HG03342 (cell line): ENCODE measurements around the gene GPR27.

Experiments
- ATAC-seq: cut with Tn5 transposase; IDR thresholded peaks from one replicate; pipeline ENCODE4 v1.9.1; 2021; ENCODE audit warnings: mild to moderate bottlenecking, moderate library complexity; ENCODE audit not compliant: unreplicated experiment

The GPR27 gene, protein sequence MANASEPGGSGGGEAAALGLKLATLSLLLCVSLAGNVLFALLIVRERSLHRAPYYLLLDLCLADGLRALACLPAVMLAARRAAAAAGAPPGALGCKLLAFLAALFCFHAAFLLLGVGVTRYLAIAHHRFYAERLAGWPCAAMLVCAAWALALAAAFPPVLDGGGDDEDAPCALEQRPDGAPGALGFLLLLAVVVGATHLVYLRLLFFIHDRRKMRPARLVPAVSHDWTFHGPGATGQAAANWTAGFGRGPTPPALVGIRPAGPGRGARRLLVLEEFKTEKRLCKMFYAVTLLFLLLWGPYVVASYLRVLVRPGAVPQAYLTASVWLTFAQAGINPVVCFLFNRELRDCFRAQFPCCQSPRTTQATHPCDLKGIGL

DNA sequence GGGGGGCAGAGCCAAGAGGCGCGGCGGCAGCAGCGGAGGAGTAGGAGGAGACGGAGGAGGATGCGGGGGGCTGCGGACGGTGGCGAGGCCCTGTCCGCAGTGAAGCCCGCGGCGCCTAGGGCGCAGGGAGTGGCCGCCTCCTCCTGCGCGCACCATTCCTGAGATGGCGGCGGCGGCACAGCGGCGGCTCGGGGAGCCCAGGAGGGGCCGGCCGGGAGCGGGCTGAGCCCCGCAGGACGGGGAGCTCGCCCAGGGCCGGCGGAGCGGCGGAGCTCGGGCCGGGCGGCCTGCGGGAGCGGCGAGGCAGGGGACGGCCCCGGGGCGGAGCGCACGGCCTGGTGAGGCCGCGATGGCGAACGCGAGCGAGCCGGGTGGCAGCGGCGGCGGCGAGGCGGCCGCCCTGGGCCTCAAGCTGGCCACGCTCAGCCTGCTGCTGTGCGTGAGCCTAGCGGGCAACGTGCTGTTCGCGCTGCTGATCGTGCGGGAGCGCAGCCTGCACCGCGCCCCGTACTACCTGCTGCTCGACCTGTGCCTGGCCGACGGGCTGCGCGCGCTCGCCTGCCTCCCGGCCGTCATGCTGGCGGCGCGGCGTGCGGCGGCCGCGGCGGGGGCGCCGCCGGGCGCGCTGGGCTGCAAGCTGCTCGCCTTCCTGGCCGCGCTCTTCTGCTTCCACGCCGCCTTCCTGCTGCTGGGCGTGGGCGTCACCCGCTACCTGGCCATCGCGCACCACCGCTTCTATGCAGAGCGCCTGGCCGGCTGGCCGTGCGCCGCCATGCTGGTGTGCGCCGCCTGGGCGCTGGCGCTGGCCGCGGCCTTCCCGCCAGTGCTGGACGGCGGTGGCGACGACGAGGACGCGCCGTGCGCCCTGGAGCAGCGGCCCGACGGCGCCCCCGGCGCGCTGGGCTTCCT, at the start of gene GPR27:
TSS of gene GPR27 (plus strand) at position 155 of the 909 bp plus-strand sequence. CDS start at position 350, 195 bp downstream.
- no peak for ATAC-seq

DNA sequence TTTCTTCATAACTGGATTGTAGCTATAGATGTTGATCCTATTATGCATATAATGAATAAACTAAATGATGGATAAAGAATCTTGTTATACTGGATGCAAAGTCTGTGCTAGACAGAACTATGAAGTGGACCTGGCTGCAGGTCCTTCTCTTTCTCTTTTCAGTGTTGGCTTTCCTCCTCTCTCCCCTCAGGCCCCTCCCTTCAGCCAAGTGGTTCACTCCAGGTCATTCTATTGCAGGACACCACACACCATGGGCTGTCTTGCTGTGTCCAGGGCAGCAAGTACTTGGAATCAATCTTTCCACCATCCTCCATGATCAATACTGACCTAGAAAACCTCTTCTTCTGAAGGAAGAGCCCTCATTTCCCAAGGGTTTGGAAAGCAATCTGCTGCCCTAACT, 48.7 kb upstream of the GPR27 start:
- no peak for ATAC-seq

DNA sequence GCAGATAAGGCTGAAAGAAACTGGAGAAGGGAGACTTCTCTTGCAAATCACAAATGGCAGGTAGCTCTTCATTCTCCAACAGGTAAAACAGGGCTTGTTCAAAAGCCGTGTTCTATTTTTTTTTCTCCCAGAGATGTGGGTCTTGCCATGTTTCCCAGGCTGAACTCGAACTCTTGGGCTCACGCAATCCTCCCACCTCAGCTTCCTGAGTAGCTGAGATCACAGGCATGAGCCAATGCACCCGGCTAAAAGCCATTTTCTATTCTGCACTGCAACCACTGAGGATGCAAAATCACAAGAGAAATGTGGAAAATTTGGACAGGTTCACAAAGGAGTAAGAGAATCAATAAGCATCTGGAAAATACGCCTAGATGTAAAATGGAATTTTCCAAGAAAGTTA, 48.0 kb upstream of the GPR27 start:
- no peak for ATAC-seq

DNA sequence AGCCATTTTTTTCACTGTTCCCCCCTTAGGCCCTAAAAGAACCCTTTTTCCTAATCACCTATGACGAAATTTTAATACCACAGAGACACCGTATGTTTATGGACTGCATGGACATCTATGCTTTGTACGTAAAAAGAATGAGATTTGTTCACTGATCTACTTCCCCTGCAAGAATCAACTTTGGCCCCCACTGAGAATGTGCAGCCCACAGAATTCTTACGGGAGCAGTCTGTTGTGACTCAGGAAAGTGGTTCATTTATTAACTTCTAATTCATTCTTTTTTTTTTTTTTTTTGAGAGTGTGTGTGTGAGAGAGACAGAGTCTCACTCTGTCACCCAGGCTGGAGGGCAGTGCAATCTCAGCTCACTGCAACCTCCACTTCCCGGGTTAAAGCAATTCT, 46.1 kb upstream of the GPR27 start:
- ATAC-seq, result no peak

DNA sequence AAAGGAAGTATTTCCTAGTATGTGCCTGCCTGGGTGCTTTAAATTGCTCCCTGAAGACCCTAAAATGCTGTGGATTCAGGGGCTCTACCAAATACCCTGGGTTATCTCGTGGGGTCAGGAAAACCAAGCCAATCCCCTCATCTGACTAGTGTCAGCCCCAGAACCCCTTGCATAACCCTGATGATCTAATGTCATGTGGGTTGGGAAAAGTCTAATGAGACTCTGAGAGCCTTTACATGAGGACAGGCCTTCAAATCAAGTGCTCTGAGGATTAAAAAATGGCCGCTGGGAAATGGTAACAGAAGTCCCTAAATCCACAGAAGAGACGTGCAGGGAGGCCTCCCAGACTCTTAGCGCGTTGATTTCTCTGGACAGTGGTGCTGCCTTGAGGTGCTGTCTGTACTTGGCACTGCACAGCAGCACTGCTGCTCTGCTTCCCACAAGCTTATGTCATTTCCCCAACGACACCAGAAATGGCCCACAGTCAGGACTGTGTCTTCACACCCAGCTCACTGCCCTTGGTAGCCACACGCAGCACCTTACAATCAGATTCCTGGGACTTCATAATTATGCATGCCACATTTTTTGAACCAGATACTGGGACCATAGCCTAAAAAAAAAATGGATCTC, 45.1 kb upstream of the GPR27 start:
- no peak for ATAC-seq

DNA sequence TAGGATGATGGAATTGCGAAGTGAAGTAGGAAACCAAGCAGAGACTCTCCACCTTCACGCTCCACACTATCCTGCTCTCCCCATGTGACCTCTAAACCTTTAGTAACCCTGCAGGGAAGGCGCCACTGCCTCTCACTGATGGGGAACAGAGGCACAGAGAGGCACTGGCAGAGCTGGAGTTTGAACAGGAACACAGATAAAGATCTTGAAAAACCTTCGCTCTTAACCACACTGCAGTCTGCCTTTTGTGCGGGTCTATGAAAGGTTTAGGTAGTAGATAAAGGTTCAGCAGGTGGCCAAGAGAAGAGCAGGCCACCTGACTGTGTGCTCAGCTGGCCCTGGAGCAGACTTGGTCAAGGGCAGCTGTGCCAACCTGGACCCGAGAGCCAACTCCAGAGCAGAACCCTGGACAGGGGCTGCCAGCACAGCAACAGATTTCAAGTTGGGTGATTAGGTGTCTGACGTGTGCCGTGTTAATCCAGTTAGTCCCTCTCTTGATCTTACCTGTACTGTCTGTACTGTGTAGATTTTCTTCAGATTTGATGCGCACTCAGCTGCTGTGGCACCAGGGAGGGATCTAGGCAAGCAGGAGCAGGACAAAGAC, 43.6 kb upstream of the GPR27 start:
- ATAC-seq, result no peak

DNA sequence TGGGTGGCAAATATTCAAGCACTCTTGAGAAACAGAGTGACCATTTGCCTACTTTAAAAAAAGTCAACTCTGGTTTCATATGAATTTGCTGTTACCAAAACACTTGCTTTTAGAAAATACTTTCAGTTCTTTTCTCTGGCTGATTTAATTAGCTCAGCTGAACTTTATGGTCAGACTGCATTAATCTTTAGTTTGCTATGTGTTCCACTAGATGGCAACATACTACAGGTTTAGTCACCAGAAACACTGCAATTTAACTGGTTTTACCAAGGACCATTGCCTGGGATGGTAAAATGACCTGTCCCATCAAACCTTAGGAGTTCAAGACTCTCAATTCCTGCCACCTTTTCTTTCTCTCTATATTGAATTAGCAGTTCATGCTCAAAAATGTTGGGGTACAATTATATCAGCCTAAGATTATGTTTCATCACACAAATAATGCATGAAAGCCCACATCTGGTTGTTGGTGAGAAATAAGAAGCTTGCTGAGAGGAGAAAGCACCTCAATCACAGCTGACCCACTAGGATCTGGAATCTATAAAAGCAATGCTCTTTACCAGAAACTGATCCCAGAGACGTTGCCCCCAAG, 42.7 kb upstream of the GPR27 start:
- ATAC-seq, result peak; percentile 73

DNA sequence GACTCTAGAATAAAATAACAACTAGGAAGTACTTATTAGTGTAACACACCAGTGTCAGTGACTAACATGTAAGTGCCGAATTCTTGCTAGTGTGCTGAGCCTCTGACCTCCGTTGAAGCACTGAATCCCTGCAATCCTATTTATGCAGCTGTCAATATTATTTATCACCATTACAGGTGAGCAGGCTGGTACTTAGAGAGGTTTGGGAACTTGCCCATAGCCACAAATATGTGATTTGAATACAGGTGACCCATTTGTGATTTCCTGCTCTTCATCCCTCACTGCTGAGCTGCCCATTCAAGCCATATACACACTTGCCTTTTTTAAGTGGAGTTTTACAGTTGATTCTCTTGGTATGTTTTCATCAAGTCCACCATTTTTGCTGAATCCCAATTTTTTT, 40.6 kb upstream of the GPR27 start:
- no peak for ATAC-seq

DNA sequence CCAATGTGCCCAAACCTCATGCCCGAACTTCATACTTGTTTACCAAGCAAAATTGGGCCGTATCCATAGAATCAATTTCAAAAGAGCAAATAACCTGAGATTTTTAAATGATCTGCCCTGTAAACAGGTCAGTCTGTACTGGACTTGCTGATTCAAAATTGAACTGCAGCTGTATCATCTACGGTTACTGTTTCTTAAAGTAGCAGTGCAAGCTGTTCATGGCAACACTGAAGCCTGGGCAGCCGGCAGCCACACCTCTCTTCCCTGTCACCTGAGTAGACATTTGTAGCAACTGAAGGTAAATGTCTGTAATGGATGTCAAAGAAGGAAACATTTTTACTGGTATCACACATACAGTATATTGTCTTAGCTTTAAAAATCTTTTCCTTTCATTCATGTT, 39.1 kb upstream of the GPR27 start:
- ATAC-seq, result no peak

DNA sequence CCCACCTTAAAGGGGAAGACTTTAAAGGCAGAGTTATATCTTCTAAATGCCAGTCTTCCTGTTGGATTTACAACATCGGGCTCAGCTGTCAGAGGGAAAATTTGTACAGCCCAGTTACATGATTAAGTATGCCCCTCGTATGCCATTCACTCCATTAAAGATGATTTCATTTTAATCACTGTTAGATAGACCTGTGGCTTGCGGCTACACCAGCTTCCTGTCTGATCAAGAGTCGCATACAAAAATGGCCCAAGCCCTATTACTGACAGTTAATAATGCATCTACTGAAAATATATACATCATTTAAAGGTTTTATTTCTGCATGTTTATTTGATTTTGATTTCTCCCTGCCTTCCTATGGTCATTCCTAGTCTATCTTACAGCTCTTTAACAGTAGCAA, 35.6 kb upstream of the GPR27 start:
- ATAC-seq, result no peak

DNA sequence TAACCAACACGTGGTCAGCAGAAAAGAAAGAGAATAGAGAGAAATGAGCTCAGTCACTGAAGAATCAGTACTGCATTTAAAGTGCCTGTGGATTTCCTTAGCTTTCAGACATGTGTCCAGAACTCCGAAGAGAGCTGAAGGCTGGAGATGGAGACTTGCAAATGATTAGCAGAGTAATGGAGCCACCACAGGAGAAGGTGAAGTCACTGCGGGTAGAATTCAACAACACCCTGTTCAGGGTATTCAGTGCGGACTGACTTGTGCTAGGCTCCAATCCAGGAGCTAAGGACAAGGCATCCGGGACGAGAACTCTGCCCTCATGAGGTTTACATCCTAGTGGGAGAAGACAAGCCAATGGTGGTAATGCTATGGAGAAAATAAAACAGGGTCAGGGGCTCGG, 32.7 kb upstream of the GPR27 start:
- no peak for ATAC-seq

DNA sequence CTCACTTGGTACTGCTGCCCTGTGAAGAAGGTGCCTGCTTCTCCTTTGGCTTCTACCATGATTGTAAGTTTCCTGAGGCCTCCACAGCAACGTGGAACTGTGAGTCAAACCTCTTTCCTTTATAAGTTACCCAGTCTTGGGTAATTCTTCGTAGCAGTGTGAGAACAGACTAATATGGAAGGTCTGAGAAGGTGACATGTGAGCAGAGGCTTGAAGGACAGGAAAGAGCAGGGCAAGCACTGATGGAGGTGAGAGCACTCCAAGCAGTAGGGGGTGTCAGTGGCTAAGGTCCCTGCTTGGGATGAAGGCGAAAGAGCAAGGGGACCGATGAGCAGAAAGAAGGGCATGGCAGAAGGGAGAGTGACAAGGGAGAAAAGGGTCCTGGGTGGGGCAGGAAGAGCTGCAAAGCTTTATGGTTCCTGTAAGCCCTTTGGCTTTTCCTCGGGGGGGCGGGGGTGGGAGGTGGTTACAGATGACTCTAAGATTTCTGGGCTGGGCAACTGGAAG, 32.0 kb upstream of the GPR27 start:
- ATAC-seq, result no peak

DNA sequence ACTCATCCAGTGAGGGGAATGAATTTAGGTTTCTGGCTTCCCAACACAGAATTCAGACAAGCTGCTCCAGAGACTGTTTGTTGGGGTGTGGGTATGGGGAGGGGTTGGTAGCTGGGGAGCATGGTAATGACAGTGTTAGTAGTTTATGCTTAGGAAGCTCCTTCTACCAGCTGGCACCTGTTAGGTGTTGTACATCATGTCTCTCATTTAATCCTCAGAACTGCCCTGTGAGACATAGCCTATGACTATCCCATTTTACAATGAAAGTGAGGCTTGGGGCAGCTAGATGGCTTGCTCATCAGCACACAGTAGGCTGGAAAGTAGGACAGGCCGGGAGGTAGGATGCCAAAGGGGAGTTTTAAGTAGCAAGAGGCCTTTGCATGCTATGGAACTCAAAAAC, 31.0 kb upstream of the GPR27 start:
- no peak for ATAC-seq

DNA sequence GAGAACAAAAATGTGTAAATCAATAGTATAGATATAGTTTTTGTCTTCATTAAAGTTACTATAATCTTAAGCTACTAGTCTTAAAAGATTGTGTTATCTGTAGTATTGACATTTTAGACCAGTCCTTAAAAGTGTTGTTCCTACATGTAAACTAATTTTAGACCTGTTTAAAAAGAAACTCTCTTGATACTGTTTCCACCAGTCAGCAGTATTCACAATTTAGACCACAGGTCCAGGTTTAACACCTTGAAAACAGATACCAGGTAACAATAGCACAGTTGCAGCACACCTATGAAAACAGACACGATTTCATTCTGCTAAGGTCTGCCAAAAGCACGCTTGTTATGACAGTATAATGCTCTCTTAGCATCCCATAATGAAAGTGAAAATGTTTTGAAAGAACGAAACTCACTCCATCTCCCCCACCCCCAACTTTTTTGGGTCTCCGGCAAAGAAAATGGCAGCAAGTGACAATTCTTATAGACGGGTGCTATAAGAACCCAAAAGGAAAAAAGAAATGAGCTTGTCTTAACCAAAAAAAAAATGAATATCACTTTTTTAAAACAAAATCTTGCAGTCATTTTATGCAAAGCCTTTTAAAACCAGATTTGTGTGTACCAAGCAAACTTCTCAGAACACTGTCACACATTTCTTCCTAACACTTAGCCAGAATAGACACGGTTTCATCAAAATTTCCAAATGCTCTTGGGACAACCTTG, 30.0 kb upstream of the GPR27 start:
- ATAC-seq, result peak; percentile 60

DNA sequence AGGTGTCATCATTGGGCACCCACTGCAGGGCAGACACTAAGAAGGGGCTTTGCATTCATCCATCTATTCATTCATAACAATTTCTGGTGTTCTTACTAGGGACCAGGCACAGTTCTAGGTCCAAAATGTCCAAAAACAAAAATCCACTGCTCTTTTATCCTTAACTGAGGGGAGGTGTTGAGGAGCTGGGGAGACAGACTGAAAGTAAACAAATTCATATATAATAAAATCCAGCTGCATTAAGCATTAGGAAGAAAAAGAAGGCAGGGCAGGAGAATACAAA, 29.5 kb upstream of the GPR27 start:
- ATAC-seq, result no peak

DNA sequence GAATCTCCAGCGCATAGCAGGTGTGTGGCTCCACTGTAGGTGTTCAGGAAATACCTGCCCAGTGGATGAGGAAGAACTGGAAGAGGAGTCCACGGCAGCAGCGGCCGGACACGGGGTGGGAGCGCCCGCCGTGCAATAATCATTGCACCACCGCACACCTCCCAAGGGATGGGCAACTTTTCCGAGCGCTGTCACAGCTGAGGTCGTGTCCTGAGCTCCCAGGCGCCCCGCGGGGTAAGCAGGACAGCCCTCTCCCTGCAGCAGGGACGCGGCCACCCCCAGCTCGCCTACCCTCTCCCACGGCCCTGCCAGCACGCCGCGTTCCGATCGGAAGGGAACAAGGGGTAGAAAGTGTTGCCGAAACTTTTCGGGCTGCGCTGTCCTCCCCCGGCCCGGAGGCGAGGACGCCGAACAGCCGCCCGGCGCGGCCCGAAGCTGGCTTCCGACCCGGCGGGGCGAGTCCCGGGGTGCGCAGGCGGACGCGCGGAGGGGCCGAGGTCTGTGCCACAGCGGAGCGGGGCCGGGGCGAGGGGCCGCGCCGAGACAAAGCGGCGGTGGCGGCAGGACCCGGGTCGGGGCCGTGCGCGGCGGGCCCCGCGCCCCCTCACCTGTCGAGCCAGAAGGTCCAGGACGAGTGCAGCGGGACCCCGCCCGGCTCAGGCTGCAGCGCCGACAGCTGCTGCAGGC, 28.9 kb upstream of the GPR27 start:
- ATAC-seq, result peak; percentile 22

DNA sequence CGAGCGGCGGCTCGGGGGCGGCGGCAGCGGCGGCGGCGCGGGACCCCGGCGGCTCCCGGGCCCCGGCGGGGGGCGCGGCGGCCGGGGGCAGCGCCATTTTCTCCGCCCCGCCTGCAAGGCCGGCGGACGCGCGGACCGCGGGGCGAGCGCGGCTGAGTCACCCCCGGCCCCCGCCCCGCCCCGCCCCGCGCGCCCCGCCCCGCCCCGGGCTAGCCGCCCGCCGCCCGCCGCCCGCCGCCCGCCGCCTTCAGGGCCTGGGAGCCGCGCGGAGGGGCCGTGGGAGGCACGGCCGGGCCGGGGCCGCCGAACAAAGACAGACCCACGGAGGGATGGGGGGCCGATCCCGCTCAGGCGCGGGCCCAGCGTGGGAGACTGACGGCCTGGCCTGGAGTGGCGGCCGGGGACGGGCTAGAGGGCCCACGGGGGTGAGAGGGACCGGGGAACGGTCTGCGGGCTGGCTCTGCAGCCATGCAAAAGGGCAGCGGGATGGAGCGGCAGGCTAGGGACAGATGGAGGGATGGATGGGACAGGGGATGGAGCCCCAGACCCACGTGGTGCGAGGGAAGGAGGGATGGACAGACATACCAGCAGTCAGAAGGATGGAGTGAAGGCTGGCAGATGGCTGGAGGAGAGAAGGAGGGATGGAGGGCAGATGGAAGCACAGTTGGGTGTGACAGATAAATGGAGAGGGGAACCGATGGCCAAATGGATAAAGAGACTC, 28.2 kb upstream of the GPR27 start, which contains the start of gene EIF4E3:
TSS of gene EIF4E3 (minus strand) at position 132 of the 721 bp plus-strand sequence. CDS start at position 97, 35 bp downstream.
- peak; percentile 34 for ATAC-seq

DNA sequence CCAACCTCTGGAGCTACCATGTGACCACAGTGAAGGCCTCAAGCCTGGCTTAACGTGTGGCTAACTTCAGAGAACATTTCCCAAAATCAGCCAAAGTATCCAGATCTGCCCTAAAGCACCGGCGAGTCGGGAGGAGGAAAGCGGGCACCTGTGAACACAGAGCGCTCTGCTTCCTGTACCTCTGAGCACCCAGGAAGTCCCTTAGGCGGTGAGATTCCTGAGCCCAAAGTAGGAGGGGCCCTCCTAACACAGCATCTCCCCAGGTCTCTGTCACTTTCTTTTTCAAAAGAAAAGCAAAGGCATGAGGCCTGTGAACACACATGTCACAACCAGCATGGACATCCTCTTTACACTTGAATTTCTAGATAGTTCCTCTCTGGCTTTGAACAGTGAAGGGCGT, 27.5 kb upstream of the GPR27 start:
- no peak for ATAC-seq
